Heart right ventricle (tissue), 16 donors: ENCODE measurements around the gene ASGR2. TPM values are rescaled to one million over a fixed set of nuclear protein-coding genes. Genes with fewer than 3 reads are reported as not detected.
"Not testable (repeated sequence)": the region's sequence is repeated elsewhere in the genome, so short reads cannot be mapped to it uniquely, and the experiment has no call there.

Experiments used
- ATAC-seq, 8 donors: fragments of 200-7000 bp; cut with Tn5 transposase; one replicate each; pipeline ENCODE4 v1.9.1; 2020; ENCODE audit warnings: mild to moderate bottlenecking in 8 of 8, moderate library complexity in 8 of 8, moderate number of reproducible peaks in 1 of 8
- DNase-seq, 2 donors: peaks; one replicate each; pipeline ENCODE4 v3.0.0-alpha.2; 2020
- H3K27ac ChIP-seq, 10 donors: fragments of 200-600 bp; sonication (generic) in 2 of 10; one replicate each; pipeline versions ENCODE4 v1.5.0 to v1.8.0; 2020 to 2022; ENCODE audit warnings: mild to moderate bottlenecking in 3 of 10
- H3K27me3 ChIP-seq, 7 donors: fragments of 200-600 bp; one replicate each; pipeline ENCODE4 v1.8.0; 2021 to 2022; ENCODE audit warnings: mild to moderate bottlenecking in 2 of 7
- H3K36me3 ChIP-seq, 9 donors: fragments of 200-600 bp; sonication (generic) in 1 of 9; one replicate each; pipeline versions ENCODE4 v1.5.0 to v1.8.0; 2020 to 2022; ENCODE audit warnings: mild to moderate bottlenecking in 2 of 9
- H3K4me1 ChIP-seq, 9 donors: fragments of 200-600 bp; sonication (generic) in 1 of 9; one replicate each; pipeline versions ENCODE4 v1.5.0 to v1.8.0; 2020 to 2022; ENCODE audit warnings: mild to moderate bottlenecking in 4 of 9
- H3K4me3 ChIP-seq, 10 donors: fragments of 200-600 bp; sonication (generic) in 2 of 10; one replicate each; pipeline versions ENCODE4 v1.5.0 to v1.8.0; 2020 to 2022; ENCODE audit warnings: mild to moderate bottlenecking in 7 of 10, moderate library complexity in 2 of 10
- H3K9me3 ChIP-seq, 11 donors: fragments of 200-600 bp in 10 of 11; sonication (generic) in 2 of 11; one replicate each; pipeline versions ENCODE4 v1.5.0 to v1.8.0; 2013 to 2022; ENCODE audit warnings: mild to moderate bottlenecking in 2 of 11, control low read depth in 1 of 11, moderate library complexity in 1 of 11
- CTCF ChIP-seq, 9 donors: fragments of 200-600 bp; sonication (generic) in 2 of 9; IDR thresholded peaks; one replicate each; pipeline versions ENCODE4 v1.5.0 to v1.8.0; 2021 to 2022; ENCODE audit warnings: antibody characterized with exemption in 9 of 9, mild to moderate bottlenecking in 5 of 9, moderate library complexity in 1 of 9
- WGBS, 2 donors: extraction: QIAGEN DNeasy Blood & Tissue Kit; methylation state at CpG; one replicate each; pipeline ENCODE4 v1.1.7; 2013; ENCODE audit warnings: inconsistent platforms in 1 of 2; 5-methylcytosine and 5-hydroxymethylcytosine counted together
- intact Hi-C, 10 donors: fragments of 100-400 bp; cut with DNase I; formaldehyde crosslinking; loops; one replicate each; pipeline versions ENCODE4 v1.11.1 to v1.14.2; 2022
- polyA plus RNA-seq, 2 donors: library from polyadenylated mRNA; stranded (reverse); fragments of 200-250 nt; gene quantifications; one replicate each; pipeline ENCODE4 v1.2.3, GENCODE V29; 2013
- total RNA-seq, 10 donors: library from RNA; stranded (reverse); fragmentation: NEBNext Ultra II Directional in 3 of 10; extraction: Animal tissue kit (Norgen Biotek cat#: 25700) in 3 of 10; gene quantifications; one replicate each; pipeline versions ENCODE4 v1.2.1 to v1.2.4, GENCODE V29; 2021 to 2023
- donor health status: Arrhythmogenic right ventricular cardiomyopathy.
- donor health status: ischemic (EF 13 %, LVEDD 7.1; RV severe dilation, severe dysfunction).
- donor health status: healthy with polysubstance abuse.
- donor health status: DM: no; HTN: yes; CAD: no.
- donor health status: DM: no; HTN: no; CAD: no.
- donor health status: ischemic (EF 25% LVEDD 6.9; RV normal size, moderate dysfunction).
- donor health status: ischemic (EF 25% LVEDD 5.7; RV mildly dilated, moderate dysfunction).
- donor health status: healthy.
- donor health status: DM: yes; HTN: yes; CAD: no.
- donor health status: Ischemic cardiomyopathy.
- donor health status: ischemic (EF 35%, LVEDD 5.7; RV mildly dilated, moderate dysfunction).
- donor health status: nonischemic (EF 11% LVEDD 7.7; RV severe dilation, severe dysfunction).
- donor health status: DM: yes; HTN: yes; CAD: no.
- donor health status: PGD.
- donor health status: ischemic (EF 29% LVEDD 5.4; RV normal size, mild dysfunction).
- donor health status: nonischemic (EF 23%, LVEDD 6.1; RV moderate dilation, normal function).

ASGR2 gene
- total and polyA plus RNA-seq, 12 donors = 0.16 to 0.54 (median 0.33) TPM; not detected in 6

DNA sequence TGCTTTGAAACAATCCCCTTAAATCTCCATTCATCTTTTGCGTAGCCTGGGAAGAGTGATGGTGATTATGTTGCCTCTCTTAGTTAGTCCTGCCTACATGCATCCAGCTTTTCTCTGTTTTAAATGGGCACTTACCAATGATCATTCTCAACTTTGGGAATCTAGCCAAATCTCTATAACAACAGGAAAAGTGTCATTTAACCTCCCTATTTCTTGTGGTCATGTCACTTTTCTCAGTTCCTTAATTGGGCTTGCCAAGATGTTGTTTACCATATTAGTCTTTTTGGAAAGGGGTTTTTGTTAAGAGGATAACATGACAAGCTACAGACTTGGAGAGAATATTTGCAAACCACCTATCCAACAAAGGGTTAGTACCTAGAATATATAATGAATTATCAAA is 19.0 kb downstream of the ASGR2 start:
- Histone ChIP-seq H3K4me3 (no peak overlapping the region), H3K4me1 (peaks cover 0 to 34% (median 0%) of the 10 kb centered on the region in 9 donors), H3K27ac (peak overlapping the region in 1 of 10 donors; percentile 86), H3K9me3 (no peaks in the 10 kb centered on the region), H3K36me3 (no peaks in the 10 kb centered on the region), H3K27me3 (peaks cover 0 to 29% (median 13%) of the 10 kb centered on the region in 7 donors)
- peak in 4 of 8 donors; percentile 23 to 68 (median 38) for ATAC-seq
- WGBS, 2 donors = 89 to 90% methylated on average over 1 of the region's 1 CpG
- no peak for DNase-seq
- intact Hi-C loops = no loop called here
- TF ChIP-seq CTCF (IDR thresholded peaks at IDR 0.05) = no peak

- WGBS, 2 donors = 71 to 75% methylated on average over 10 of the region's 10 CpGs
- Histone ChIP-seq H3K27ac (peak overlapping the region in 2 of 10 donors; percentile 15 to 86), H3K4me3 (no peak overlapping the region), H3K4me1 (peaks cover 0 to 34% (median 0%) of the 10 kb centered on the region in 9 donors), H3K36me3 (no peaks in the 10 kb centered on the region), H3K9me3 (peaks cover 0 to 7% (median 0%) of the 10 kb centered on the region in 11 donors), H3K27me3 (peaks cover 0 to 35% (median 21%) of the 10 kb centered on the region in 7 donors)
- intact Hi-C loops = no loop called here
- no peak for TF ChIP-seq CTCF (IDR thresholded peaks at IDR 0.05)
- peak in 2 of 8 donors; percentile 14 to 21 for ATAC-seq
- DNase-seq = no peak
These were observed 20.0 kb downstream of the ASGR2 start for GRCh38 chr17:7094652-7095019.

GRCh38 chr17:7091311-7092005 is 23.2 kb downstream of the ASGR2 start:
- peaks cover 0 to 38% (median 35%) of the 10 kb centered on the region in 7 donors for H3K27me3 ChIP-seq
- WGBS, 2 donors = 46 to 51% methylated on average over 20 to 25 of the region's 28 CpGs

DNA sequence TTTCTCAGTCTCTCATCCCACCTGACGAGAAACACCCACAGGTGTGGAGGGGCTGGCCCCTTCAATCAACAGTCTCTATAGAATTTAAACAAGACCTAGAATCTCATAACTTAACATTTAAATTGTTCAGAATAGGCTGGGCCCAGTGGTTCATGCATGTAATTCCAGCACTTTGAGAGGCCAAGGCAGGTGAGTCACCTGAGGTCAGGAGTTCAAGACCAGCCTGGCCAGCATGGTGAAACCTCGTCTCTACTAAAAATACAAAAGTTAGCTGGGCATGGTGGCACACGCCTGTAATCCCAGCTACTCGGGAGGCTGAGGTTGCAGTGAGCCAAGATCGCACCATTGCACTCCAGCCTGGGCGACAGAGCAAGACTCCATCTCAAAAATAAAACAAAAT is 25.1 kb downstream of the ASGR2 start:
- H3K9me3 ChIP-seq, intact Hi-C loops, ATAC-seq, H3K4me3 ChIP-seq, H3K27ac ChIP-seq, H3K36me3 ChIP-seq, DNase-seq: not testable (repeated sequence)
- H3K27me3 ChIP-seq = peaks cover 0 to 46% (median 24%) of the 10 kb centered on the region in 7 donors
- 93 to 95% methylated on average over 6 of the region's 6 CpGs for WGBS, 2 donors
- H3K4me1 ChIP-seq = peaks cover 0 to 16% (median 0%) of the 10 kb centered on the region in 9 donors

More at GRCh38 chr17:7091311-7092005, 23.2 kb downstream of the ASGR2 start:
- H3K36me3 ChIP-seq, DNase-seq, ATAC-seq, H3K9me3 ChIP-seq, intact Hi-C loops, H3K27ac ChIP-seq: not testable (repeated sequence)
- peak overlapping the region in 1 of 10 donors; percentile 17 for H3K4me3 ChIP-seq
- peaks cover 0 to 26% (median 0%) of the 10 kb centered on the region in 9 donors for H3K4me1 ChIP-seq

DNA sequence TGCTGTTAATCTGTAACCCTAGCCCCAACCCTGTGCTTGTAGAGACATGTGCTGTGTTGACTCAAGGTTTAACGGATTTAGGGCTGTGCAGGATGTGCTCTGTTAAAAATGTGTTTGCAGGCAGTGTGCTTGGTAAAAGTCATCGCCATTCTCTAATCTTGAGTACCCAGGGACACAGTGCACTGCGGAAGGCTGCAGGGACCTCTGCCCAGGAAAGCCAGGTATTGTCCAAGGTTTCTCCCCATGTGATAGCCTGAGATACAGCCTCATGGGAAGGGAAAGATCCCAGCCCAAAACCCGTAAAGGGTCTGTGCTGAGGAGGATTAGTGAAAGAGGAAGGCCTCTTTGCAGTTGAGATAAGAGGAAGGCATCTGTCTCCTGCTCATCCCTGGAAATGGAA is 26.2 kb downstream of the ASGR2 start:
- WGBS, 2 donors = 49% methylated on average over 4 of the region's 4 CpGs
- ATAC-seq, H3K27ac ChIP-seq, H3K9me3 ChIP-seq, intact Hi-C loops, H3K36me3 ChIP-seq, DNase-seq, H3K4me3 ChIP-seq: not testable (repeated sequence)
- peaks cover 0 to 24% (median 0%) of the 10 kb centered on the region in 9 donors for H3K4me1 ChIP-seq
- H3K27me3 ChIP-seq = peaks cover 0 to 46% (median 23%) of the 10 kb centered on the region in 7 donors

DNA sequence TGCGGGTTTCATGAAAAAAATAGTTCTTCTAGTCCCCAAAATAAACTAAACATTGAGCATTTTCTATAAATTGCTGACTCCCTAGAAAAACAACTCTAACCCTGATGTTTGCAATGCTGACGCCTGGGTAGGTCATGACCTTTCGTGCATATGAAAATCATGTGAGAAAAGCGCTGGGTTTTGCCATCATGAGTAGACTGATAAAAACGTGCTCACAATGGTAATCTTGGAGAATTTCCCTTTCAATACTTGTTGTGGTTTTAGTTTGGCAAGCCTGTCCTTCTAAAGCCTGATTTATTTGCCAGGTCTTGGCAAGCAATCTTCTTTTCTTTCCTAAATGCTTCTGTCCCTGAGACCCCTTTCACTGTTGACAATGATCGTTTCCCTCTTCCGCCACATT is 30.5 kb downstream of the ASGR2 start:
- TF ChIP-seq CTCF (IDR thresholded peaks at IDR 0.05) = no peak
- 36 to 49% methylated on average over 7 of the region's 7 CpGs for WGBS, 2 donors
- H3K9me3 ChIP-seq = no peaks in the 10 kb centered on the region
- peak overlapping the region in 1 of 10 donors; percentile 77 for H3K27ac ChIP-seq
- intact Hi-C loops = loop anchor here in 1 of 10 donors (5.0 kb wide), 1 partner anchor 38 kb away; no protein-coding TSS in a partner anchor
- ATAC-seq (peak in 1 of 8 donors; percentile 9), DNase-seq (no peak)
- H3K36me3 ChIP-seq = no peaks in the 10 kb centered on the region
- peaks cover 0 to 42% (median 0%) of the 10 kb centered on the region in 9 donors for H3K4me1 ChIP-seq
- no peak overlapping the region for H3K4me3 ChIP-seq
- peaks cover 0 to 18% (median 3%) of the 10 kb centered on the region in 7 donors for H3K27me3 ChIP-seq
